NCI-H187 (cell line): ENCODE results near the gene OR6K6.

Source experiments
- DNase-seq, 2 experiments: peaks; one replicate each; lab custom pipeline; 2025; lab: John Stamatoyannopoulos, UW

The OR6K6 gene

GRCh38 chr1:158801396-158801795 lies 46.9 kb downstream of the OR6K6 start:
- no peak for DNase-seq

DNA sequence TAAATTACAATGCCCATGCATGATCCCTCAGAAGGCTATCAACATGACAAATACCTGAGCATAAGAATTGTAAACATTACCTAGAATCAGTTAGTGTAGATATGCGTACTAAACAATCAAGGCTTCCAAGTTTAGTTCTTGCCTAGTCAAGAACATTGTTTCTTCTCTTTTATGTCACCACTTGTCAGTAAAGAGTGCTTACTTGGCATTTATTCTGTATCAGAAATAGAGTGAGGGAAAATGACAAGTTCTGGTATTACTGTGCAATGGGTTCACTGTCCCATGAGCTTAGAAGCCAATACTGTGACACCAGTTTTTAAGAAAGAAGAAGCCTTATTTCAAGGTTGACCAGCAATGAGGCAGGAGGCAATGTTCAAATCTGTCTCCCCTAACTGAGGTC lies 49.2 kb downstream of the OR6K6 start:
- no peak for DNase-seq
